Effector memory CD4-positive, alpha-beta T cell (primary cell): ENCODE data around the gene HSPA8.

Experiments used
- DNase-seq, 3 donors: peaks; one replicate each; pipeline ENCODE4 v3.0.0-alpha.2; 2020
- H3K27ac ChIP-seq: 2 replicates; pipeline ENCODE4 v1.7.0; 2013; ENCODE audit warnings: mild to moderate bottlenecking, low read length, moderate library complexity; ENCODE audit not compliant: insufficient read depth, poor library complexity, severe bottlenecking
- H3K27me3 ChIP-seq: replicated peaks from 2 replicates; pipeline ENCODE4 v1.7.0; 2013; ENCODE audit warnings: mild to moderate bottlenecking, low read length; ENCODE audit not compliant: insufficient read depth, control insufficient read depth, poor library complexity, severe bottlenecking
- H3K36me3 ChIP-seq: 2 replicates; pipeline ENCODE4 v1.7.0; 2013; ENCODE audit warnings: mild to moderate bottlenecking, low read length, moderate library complexity; ENCODE audit not compliant: control insufficient read depth, insufficient read depth
- H3K4me1 ChIP-seq: 2 replicates; pipeline ENCODE4 v1.7.0; 2013; ENCODE audit warnings: low read length, mild to moderate bottlenecking; ENCODE audit not compliant: control insufficient read depth, insufficient read depth, poor library complexity, severe bottlenecking
- H3K4me3 ChIP-seq: 2 replicates; pipeline ENCODE4 v1.7.0; 2013; ENCODE audit warnings: low read length, low read depth, mild to moderate bottlenecking; ENCODE audit not compliant: insufficient read depth, poor library complexity, severe bottlenecking
- H3K9me3 ChIP-seq: 2 replicates; pipeline ENCODE4 v1.7.0; 2013; ENCODE audit warnings: mild to moderate bottlenecking, low read length, moderate library complexity; ENCODE audit not compliant: control insufficient read depth

Gene HSPA8

DNA sequence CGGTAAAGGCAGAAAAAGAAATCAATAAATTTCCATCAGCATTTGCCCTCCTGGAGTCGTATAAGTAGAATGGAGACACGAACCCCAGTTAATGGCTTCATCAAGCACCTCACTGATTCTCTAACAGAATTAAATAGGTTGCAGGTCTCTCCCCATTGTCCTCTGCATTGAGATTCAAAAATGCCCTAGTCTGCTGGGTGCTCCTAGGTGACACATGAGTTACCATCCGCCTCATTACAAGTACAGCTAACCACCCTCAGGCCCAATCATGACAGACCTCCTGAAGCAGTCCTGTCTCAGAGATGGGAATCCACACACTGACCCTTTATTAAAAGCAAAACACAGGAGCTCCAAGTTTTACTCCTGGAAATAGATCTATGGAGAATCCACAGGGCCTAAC is 31.4 kb downstream of the HSPA8 start:
- H3K36me3 ChIP-seq, result no peaks in the 10 kb centered on the region
- H3K9me3 ChIP-seq, result no peaks in the 10 kb centered on the region
- H3K27ac ChIP-seq, result no peak overlapping the region
- no peaks in the 10 kb centered on the region for H3K27me3 ChIP-seq
- H3K4me3 ChIP-seq, result no peak overlapping the region
- no peak for DNase-seq
- no peaks in the 10 kb centered on the region for H3K4me1 ChIP-seq

DNA sequence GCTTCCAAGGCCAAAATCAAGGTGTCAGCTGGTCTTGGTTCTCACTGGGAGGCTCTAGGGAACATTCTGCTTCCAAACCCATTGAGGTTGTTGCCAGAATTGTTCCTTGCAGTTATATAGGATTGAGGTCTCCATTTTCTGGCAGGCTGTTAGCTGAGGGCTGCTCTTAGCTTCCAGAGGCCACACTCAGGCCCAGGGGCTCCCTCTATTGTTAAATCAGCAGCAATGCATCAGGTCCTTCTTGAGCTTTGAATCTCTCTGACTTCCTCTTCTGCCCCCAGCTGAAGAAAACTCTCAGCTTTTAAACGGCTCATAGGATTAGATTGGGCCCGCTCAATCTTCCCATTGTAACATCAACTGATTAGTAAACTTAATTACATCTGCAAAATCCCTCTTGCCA is 41.0 kb downstream of the HSPA8 start:
- DNase-seq, result no peak
- H3K4me3 ChIP-seq, result no peak overlapping the region
- no peaks in the 10 kb centered on the region for H3K36me3 ChIP-seq
- H3K27ac ChIP-seq, result no peak overlapping the region
- H3K4me1 ChIP-seq, result peaks cover 4% of the 10 kb centered on the region
- no peaks in the 10 kb centered on the region for H3K9me3 ChIP-seq
- H3K27me3 ChIP-seq, result no peaks in the 10 kb centered on the region

GRCh38 chr11:123018702-123019101 is 43.2 kb downstream of the HSPA8 start:
- Histone ChIP-seq H3K27ac (no peak overlapping the region), H3K4me1 (peaks cover 4% of the 10 kb centered on the region), H3K9me3 (no peaks in the 10 kb centered on the region), H3K27me3 (no peaks in the 10 kb centered on the region), H3K4me3 (no peak overlapping the region), H3K36me3 (no peaks in the 10 kb centered on the region)
- no peak for DNase-seq

GRCh38 chr11:123011510-123011909 is 50.4 kb downstream of the HSPA8 start:
- Histone ChIP-seq H3K9me3 (no peaks in the 10 kb centered on the region), H3K4me3 (no peak overlapping the region), H3K4me1 (no peaks in the 10 kb centered on the region), H3K27me3 (no peaks in the 10 kb centered on the region), H3K36me3 (no peaks in the 10 kb centered on the region), H3K27ac (no peak overlapping the region)
- DNase-seq, result no peak
